ENCODE results near the gene STK10. TPM values are rescaled to one million over a fixed set of nuclear protein-coding genes. Genes with fewer than 3 reads are reported as not detected.

STK10 gene
- total and polyA plus RNA-seq, 2 experiments from 2014 or later = 21.2 to 28.9 TPM

DNA sequence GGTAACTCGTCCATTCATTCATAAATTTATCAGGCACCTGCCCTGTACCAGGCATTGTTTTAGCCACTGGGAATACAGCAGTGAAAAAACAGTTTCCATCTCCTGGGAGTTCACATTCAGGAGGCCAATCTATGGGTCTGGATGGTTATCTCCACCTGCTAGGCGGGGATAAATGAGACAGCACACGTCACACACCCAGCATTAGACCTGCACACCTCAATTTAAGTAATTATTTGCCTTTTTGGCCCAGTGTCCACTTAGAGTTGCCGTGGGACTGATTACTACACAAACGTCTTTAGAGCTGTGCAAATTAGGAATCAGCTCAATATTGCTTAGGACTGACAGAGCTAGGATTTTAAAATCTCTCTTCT is 46.1 kb downstream of the STK10 start:
- 93 to 94% methylated on average over 5 of the region's 5 CpGs for WGBS, 2 experiments (ENCODE audit: low coverage in 1 of 2, low lambda C conversion rate in 2 of 2, missing lambda C conversion rate in 2 of 2)
- TF ChIP-seq EZH2 (IDR thresholded peaks at IDR 0.05; ENCODE audit: insufficient read depth, poor library complexity, severe bottlenecking) = no peak
- TF ChIP-seq EZH2phosphoT487 (IDR thresholded peaks at IDR 0.05; ENCODE audit: insufficient read depth, low read depth) = no peak

GRCh38 chr5:172140866-172141265 is 47.2 kb downstream of the STK10 start:
- Histone ChIP-seq H3K4me1 (ENCODE audit: insufficient read depth) (0 out of 2 replicates have a peak, but pooled peaks cover 3% of the 10 kb centered on the region), H3K9ac (no peak overlapping the region), H3K4me2 (ENCODE audit: unreplicated experiment) (no peak overlapping the region), H3K27ac (no peak overlapping the region), H4K20me1 (ENCODE audit: insufficient read depth) (no peaks in the 10 kb centered on the region), H3F3A (ENCODE audit: insufficient read depth) (peaks cover 12% of the 10 kb centered on the region), H3K36me3 (ENCODE audit: low read depth) (no peaks in the 10 kb centered on the region), H3K9me3 (ENCODE audit: low read depth) (no peaks in the 10 kb centered on the region), H3K27me3 (replicated peaks; ENCODE audit: insufficient read depth) (no peaks in the 10 kb centered on the region), H3K9me2 (ENCODE audit: insufficient read depth) (no peaks in the 10 kb centered on the region), H2AFZ (no peak overlapping the region), H3K4me3 (no peak overlapping the region), H3K79me2 (ENCODE audit: insufficient read depth) (peaks cover 97% of the 10 kb centered on the region)
- DNase-seq = no peak
- 87 to 90% methylated on average over 6 of the region's 6 CpGs for whole genome bisulfite sequencing, 2 experiments (ENCODE audit: low coverage in 1 of 2, low lambda C conversion rate in 2 of 2, missing lambda C conversion rate in 2 of 2)
- TF ChIP-seq EZH2 (IDR thresholded peaks at IDR 0.05; ENCODE audit: insufficient read depth, poor library complexity, severe bottlenecking) (no peak), EZH2phosphoT487 (IDR thresholded peaks at IDR 0.05; ENCODE audit: insufficient read depth, low read depth) (no peak)
- in situ Hi-C loops (cut with MboI) = no loop called here

More for the DNA sequence above, 46.1 kb downstream of the STK10 start:
- Histone ChIP-seq H3K4me2 (ENCODE audit: unreplicated experiment) (no peak overlapping the region), H3K9me2 (ENCODE audit: insufficient read depth) (no peaks in the 10 kb centered on the region), H2AFZ (no peak overlapping the region), H3K27me3 (replicated peaks; ENCODE audit: insufficient read depth) (no peaks in the 10 kb centered on the region), H3K36me3 (ENCODE audit: low read depth) (no peaks in the 10 kb centered on the region), H4K20me1 (ENCODE audit: insufficient read depth) (no peaks in the 10 kb centered on the region), H3K27ac (no peak overlapping the region), H3K9me3 (ENCODE audit: low read depth) (no peaks in the 10 kb centered on the region), H3K4me3 (no peak overlapping the region), H3K4me1 (ENCODE audit: insufficient read depth) (0 out of 2 replicates have a peak, but pooled peaks cover 3% of the 10 kb centered on the region), H3K79me2 (ENCODE audit: insufficient read depth) (peaks cover 100% of the 10 kb centered on the region), H3F3A (ENCODE audit: insufficient read depth) (peaks cover 12% of the 10 kb centered on the region), H3K9ac (no peak overlapping the region)
- in situ Hi-C loops (cut with MboI) = no loop called here
- no peak for DNase-seq

DNA sequence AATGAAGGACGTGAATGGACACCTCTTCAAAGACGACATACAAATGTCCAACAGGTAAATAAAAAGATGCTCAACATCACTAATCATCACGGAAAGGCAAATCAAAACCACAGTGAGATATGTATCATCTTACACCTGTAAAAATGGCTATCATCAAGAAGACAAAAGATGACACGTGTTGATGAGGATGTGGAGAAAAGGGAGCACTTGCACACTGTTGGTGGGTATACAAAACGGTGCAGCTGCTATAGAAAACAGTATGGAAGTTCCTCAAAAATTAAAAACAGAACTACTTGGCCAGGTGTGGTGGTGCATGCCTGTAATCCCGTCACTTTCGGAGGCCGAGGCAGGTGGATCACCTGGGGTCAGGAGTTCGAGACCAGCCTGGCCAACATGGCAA is 47.9 kb downstream of the STK10 start:
- H3K36me3 ChIP-seq (ENCODE audit: low read depth) = no peaks in the 10 kb centered on the region
- no peak overlapping the region for H2AFZ ChIP-seq
- H3K27me3 ChIP-seq (replicated peaks; ENCODE audit: insufficient read depth) = no peaks in the 10 kb centered on the region
- H3K79me2 ChIP-seq (ENCODE audit: insufficient read depth) = peaks cover 97% of the 10 kb centered on the region
- no peak overlapping the region for H3K27ac ChIP-seq
- DNase-seq = no peak
- H3K4me3 ChIP-seq = no peak overlapping the region
- WGBS, 2 experiments (ENCODE audit: low coverage in 1 of 2, low lambda C conversion rate in 2 of 2, missing lambda C conversion rate in 2 of 2) = 86 to 88% methylated on average over 9 of the region's 9 CpGs
- no peak overlapping the region for H3K9ac ChIP-seq
- no peaks in the 10 kb centered on the region for H4K20me1 ChIP-seq (ENCODE audit: insufficient read depth)
- no peaks in the 10 kb centered on the region for H3K9me2 ChIP-seq (ENCODE audit: insufficient read depth)
- TF ChIP-seq EZH2phosphoT487 (IDR thresholded peaks at IDR 0.05; ENCODE audit: insufficient read depth, low read depth) = no peak
- no peak for TF ChIP-seq EZH2 (IDR thresholded peaks at IDR 0.05; ENCODE audit: insufficient read depth, poor library complexity, severe bottlenecking)
- no peak overlapping the region for H3K4me2 ChIP-seq (ENCODE audit: unreplicated experiment)
- 0 out of 2 replicates have a peak, but pooled peaks cover 3% of the 10 kb centered on the region for H3K4me1 ChIP-seq (ENCODE audit: insufficient read depth)
- in situ Hi-C loops (cut with MboI) = no loop called here
- peaks cover 12% of the 10 kb centered on the region for H3F3A ChIP-seq (ENCODE audit: insufficient read depth)
- no peaks in the 10 kb centered on the region for H3K9me3 ChIP-seq (ENCODE audit: low read depth)

DNA sequence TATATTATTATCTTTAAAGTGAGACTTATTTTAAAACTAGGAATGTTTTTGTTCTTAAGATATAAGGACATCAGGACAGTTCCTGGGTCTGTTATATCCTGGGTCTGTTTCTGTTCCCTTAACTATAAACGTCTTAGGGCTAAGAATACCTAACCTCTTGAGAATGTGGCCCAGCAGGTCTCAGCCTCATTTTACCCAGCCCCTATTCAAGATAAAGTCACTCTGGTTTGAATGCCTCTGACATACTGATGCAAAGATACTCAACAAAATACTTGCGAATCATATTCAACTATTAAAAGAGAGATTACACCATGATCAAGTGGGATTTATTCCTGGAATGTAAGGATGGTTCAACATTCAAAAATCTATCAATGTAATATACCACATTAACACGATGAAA is 51.0 kb downstream of the STK10 start:
- no peak overlapping the region for H3K4me3 ChIP-seq
- no peaks in the 10 kb centered on the region for H3K36me3 ChIP-seq (ENCODE audit: low read depth)
- H3K79me2 ChIP-seq (ENCODE audit: insufficient read depth) = peaks cover 91% of the 10 kb centered on the region
- H2AFZ ChIP-seq = no peak overlapping the region
- in situ Hi-C loops (cut with MboI) = no loop called here
- TF ChIP-seq EZH2 (IDR thresholded peaks at IDR 0.05; ENCODE audit: insufficient read depth, poor library complexity, severe bottlenecking) (no peak), EZH2phosphoT487 (IDR thresholded peaks at IDR 0.05; ENCODE audit: insufficient read depth, low read depth) (no peak)
- H3K27ac ChIP-seq = no peak overlapping the region
- 86 to 95% methylated on average over 3 of the region's 3 CpGs for WGBS, 2 experiments (ENCODE audit: low coverage in 1 of 2, low lambda C conversion rate in 2 of 2, missing lambda C conversion rate in 2 of 2)
- no peaks in the 10 kb centered on the region for H4K20me1 ChIP-seq (ENCODE audit: insufficient read depth)
- peaks cover 15% of the 10 kb centered on the region for H3K4me1 ChIP-seq (ENCODE audit: insufficient read depth)
- no peaks in the 10 kb centered on the region for H3K9me3 ChIP-seq (ENCODE audit: low read depth)
- DNase-seq = no peak
- no peaks in the 10 kb centered on the region for H3K9me2 ChIP-seq (ENCODE audit: insufficient read depth)
- H3K27me3 ChIP-seq (replicated peaks; ENCODE audit: insufficient read depth) = no peaks in the 10 kb centered on the region
- H3K4me2 ChIP-seq (ENCODE audit: unreplicated experiment) = no peak overlapping the region
- H3F3A ChIP-seq (ENCODE audit: insufficient read depth) = peaks cover 25% of the 10 kb centered on the region
- no peak overlapping the region for H3K9ac ChIP-seq
